Ectodermal cell (in vitro differentiated cells): Measurements from ENCODE around the gene TRPC5OS.

ENCODE experiments used
- H3K27ac ChIP-seq: 2 replicates; pipeline ENCODE4 v1.7.0; 2013; ENCODE audit warnings: mild to moderate bottlenecking, low read depth, low read length; ENCODE audit not compliant: insufficient read depth, poor library complexity, severe bottlenecking
- H3K27me3 ChIP-seq: 2 replicates; pipeline ENCODE4 v1.7.0; 2013; ENCODE audit warnings: mild to moderate bottlenecking, low read length; ENCODE audit not compliant: insufficient read depth, control insufficient read depth, poor library complexity, severe bottlenecking
- H3K36me3 ChIP-seq: one replicate; pipeline ENCODE4 v1.7.0; 2013; ENCODE audit warnings: low read length; ENCODE audit not compliant: control insufficient read depth, insufficient read depth
- H3K4me1 ChIP-seq: one replicate; pipeline ENCODE4 v1.7.0; 2013; ENCODE audit warnings: low read length; ENCODE audit not compliant: control insufficient read depth, insufficient read depth
- H3K4me3 ChIP-seq: 2 replicates; pipeline ENCODE4 v1.7.0; 2013; ENCODE audit warnings: low read depth, low read length, control low read depth; ENCODE audit not compliant: insufficient read depth
- H3K9me3 ChIP-seq: 2 replicates; pipeline ENCODE4 v1.7.0; 2013; ENCODE audit warnings: mild to moderate bottlenecking, low read length, moderate library complexity; ENCODE audit not compliant: control insufficient read depth
- WGBS, 2 experiments: methylation state at CpG; one replicate each; pipeline ENCODE4 v1.1.7; 2013; ENCODE audit warnings: missing lambda C conversion rate in 2 of 2; 5-methylcytosine and 5-hydroxymethylcytosine counted together

Gene TRPC5OS

GRCh38 chrX:111861605-111862004, 14.4 kb upstream of the TRPC5OS start:
- 99% methylated on average over 5 of the region's 5 CpGs for WGBS, 2 experiments
- Histone ChIP-seq H3K36me3 (no peaks in the 10 kb centered on the region), H3K4me3 (no peak overlapping the region), H3K27ac (no peak overlapping the region), H3K4me1 (no peaks in the 10 kb centered on the region), H3K27me3 (no peaks in the 10 kb centered on the region), H3K9me3 (no peaks in the 10 kb centered on the region)

GRCh38 chrX:111867236-111867635, 8.7 kb upstream of the TRPC5OS start:
- no peaks in the 10 kb centered on the region for H3K9me3 ChIP-seq
- H3K36me3 ChIP-seq = no peaks in the 10 kb centered on the region
- no peak overlapping the region for H3K4me3 ChIP-seq
- WGBS, 2 experiments = 94 to 100% methylated on average over 1 of the region's 2 CpGs
- H3K27ac ChIP-seq = no peak overlapping the region
- H3K27me3 ChIP-seq = no peaks in the 10 kb centered on the region
- H3K4me1 ChIP-seq = no peaks in the 10 kb centered on the region

- no peaks in the 10 kb centered on the region for H3K36me3 ChIP-seq
- 70% methylated on average over 3 to 4 of the region's 5 CpGs for whole genome bisulfite sequencing, 2 experiments
- no peaks in the 10 kb centered on the region for H3K27me3 ChIP-seq
- H3K27ac ChIP-seq = peak overlapping the region; percentile 44
- no peaks in the 10 kb centered on the region for H3K4me1 ChIP-seq
- H3K4me3 ChIP-seq = no peak overlapping the region
- no peaks in the 10 kb centered on the region for H3K9me3 ChIP-seq
These were observed 7.0 kb upstream of the TRPC5OS start for GRCh38 chrX:111868726-111869638.

- Histone ChIP-seq H3K27ac (no peak overlapping the region), H3K9me3 (no peaks in the 10 kb centered on the region), H3K4me1 (no peaks in the 10 kb centered on the region), H3K36me3 (no peaks in the 10 kb centered on the region), H3K4me3 (no peak overlapping the region), H3K27me3 (no peaks in the 10 kb centered on the region)
- WGBS, 2 experiments = 33 to 60% methylated on average over 1 of the region's 1 CpG
These were observed 6.3 kb upstream of the TRPC5OS start for GRCh38 chrX:111869639-111870034.

- Histone ChIP-seq H3K27ac (no peak overlapping the region), H3K36me3 (no peaks in the 10 kb centered on the region), H3K27me3 (no peaks in the 10 kb centered on the region), H3K4me1 (no peaks in the 10 kb centered on the region), H3K4me3 (no peak overlapping the region), H3K9me3 (no peaks in the 10 kb centered on the region)
- WGBS, 2 experiments = 84 to 100% methylated on average over 1 to 3 of the region's 3 CpGs
These were observed 1.7 kb upstream of the TRPC5OS start for GRCh38 chrX:111874241-111874640.

GRCh38 chrX:111876646-111877045, 665 bp downstream of the TRPC5OS start:
- 100% methylated on average over 1 of the region's 3 CpGs; no CpG with 5 or more reads in 1 of the 2 experiments for WGBS, 2 experiments
- H3K4me3 ChIP-seq = no peak overlapping the region
- H3K36me3 ChIP-seq = no peaks in the 10 kb centered on the region
- no peaks in the 10 kb centered on the region for H3K4me1 ChIP-seq
- no peaks in the 10 kb centered on the region for H3K9me3 ChIP-seq
- no peak overlapping the region for H3K27ac ChIP-seq
- no peaks in the 10 kb centered on the region for H3K27me3 ChIP-seq

GRCh38 chrX:111877681-111878080, 1.7 kb downstream of the TRPC5OS start:
- no peak overlapping the region for H3K4me3 ChIP-seq
- H3K27me3 ChIP-seq = no peaks in the 10 kb centered on the region
- no peak overlapping the region for H3K27ac ChIP-seq
- WGBS, 2 experiments = 84 to 95% methylated on average over 3 of the region's 3 CpGs
- no peaks in the 10 kb centered on the region for H3K4me1 ChIP-seq
- H3K9me3 ChIP-seq = no peaks in the 10 kb centered on the region
- no peaks in the 10 kb centered on the region for H3K36me3 ChIP-seq

- no peaks in the 10 kb centered on the region for H3K4me1 ChIP-seq
- H3K4me3 ChIP-seq = no peak overlapping the region
- no peaks in the 10 kb centered on the region for H3K27me3 ChIP-seq
- H3K36me3 ChIP-seq = no peaks in the 10 kb centered on the region
- H3K9me3 ChIP-seq = no peaks in the 10 kb centered on the region
- H3K27ac ChIP-seq = no peak overlapping the region
- 100% methylated on average over 1 of the region's 1 CpG for WGBS, 2 experiments
These were observed 4.8 kb downstream of the TRPC5OS start for GRCh38 chrX:111880735-111881134.

- Histone ChIP-seq H3K27me3 (no peaks in the 10 kb centered on the region), H3K36me3 (no peaks in the 10 kb centered on the region), H3K9me3 (no peaks in the 10 kb centered on the region), H3K27ac (no peak overlapping the region), H3K4me3 (no peak overlapping the region), H3K4me1 (no peaks in the 10 kb centered on the region)
- WGBS, 2 experiments = 83 to 90% methylated on average over 2 to 3 of the region's 3 CpGs
These were observed 5.7 kb downstream of the TRPC5OS start for GRCh38 chrX:111881715-111882114.

- H3K4me3 ChIP-seq = no peak overlapping the region
- H3K36me3 ChIP-seq = no peaks in the 10 kb centered on the region
- 94 to 100% methylated on average over 2 of the region's 2 CpGs for WGBS, 2 experiments
- H3K27me3 ChIP-seq = no peaks in the 10 kb centered on the region
- H3K9me3 ChIP-seq = no peaks in the 10 kb centered on the region
- no peak overlapping the region for H3K27ac ChIP-seq
- no peaks in the 10 kb centered on the region for H3K4me1 ChIP-seq
These were observed 10.7 kb downstream of the TRPC5OS start for GRCh38 chrX:111886678-111887077.
